Stimulated activated CD8-positive, alpha-beta memory T cell treated with anti-CD3 and anti-CD28 coated beads, Interleukin-4, amount 100 ng/mL, for 4 hours (primary cell): ENCODE data around the gene PBX3.

ENCODE experiments used
- DNase-seq, 2 donors: peaks; one replicate each; pipeline ENCODE4 v3.0.0-alpha.2; 2020; ENCODE audit warnings: low read depth in 2 of 2, low spot score in 1 of 2

The PBX3 gene

DNA sequence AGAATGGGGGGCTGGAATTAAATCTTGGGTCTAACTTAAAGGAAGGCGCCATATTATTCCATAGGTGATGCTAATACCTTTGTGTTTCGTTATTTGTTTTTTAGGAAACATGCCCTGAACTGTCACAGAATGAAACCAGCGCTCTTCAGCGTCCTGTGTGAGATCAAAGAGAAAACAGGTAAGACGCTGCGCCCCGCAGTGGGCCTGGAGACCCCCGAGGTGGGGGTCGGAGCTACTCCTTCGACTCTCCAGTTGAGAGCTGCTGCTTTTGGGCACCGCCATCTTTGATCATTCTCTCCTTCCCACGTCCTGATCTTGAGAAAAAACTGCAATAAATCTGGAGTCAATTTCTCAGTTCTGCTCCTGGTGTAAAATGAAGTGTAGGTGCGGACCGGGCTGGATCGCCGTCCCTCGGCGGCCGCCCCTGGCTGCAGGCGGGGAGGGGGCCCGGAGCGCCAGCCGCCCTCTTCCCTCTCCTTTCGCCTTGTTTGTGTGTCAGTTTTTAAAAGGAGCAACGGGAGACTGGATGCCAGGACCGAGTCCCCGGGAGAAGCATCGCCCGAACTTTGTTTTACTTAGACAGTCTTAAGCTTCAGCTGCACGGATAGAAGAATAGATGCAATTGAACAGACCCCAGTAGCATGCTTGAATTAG is 1.4 kb downstream of the PBX3 start:
- DNase-seq = no peak

DNA sequence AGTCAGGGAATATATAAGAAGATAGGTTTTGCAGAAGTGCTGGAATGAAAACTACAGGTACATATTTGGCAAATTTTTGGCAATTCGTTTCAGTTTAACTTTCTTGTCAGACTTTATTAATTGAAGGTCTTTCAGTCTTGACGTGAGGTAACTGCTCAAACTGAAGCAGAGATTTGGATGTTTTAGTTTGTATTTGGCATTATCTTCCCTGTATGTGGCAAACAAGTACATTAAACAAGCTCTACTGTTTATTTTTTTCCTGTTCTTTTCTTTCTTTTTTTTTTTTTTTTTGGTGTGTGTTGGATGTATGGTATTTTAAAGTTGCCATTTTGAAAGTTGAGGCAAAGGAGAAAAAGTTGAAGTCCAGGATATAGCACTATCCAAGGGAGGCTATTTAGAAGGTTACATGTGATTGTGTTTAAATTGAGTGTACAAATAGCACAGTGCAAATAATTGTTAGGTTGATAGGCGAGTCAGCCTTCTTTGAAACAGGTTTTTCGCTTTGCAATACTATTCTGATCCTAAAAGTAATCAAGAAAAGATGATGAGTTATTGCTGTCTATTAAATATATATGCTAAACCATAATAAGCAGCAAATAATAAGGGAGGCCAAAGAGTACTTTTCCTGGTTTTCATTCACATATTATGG is 2.2 kb downstream of the PBX3 start:
- no peak for DNase-seq

DNA sequence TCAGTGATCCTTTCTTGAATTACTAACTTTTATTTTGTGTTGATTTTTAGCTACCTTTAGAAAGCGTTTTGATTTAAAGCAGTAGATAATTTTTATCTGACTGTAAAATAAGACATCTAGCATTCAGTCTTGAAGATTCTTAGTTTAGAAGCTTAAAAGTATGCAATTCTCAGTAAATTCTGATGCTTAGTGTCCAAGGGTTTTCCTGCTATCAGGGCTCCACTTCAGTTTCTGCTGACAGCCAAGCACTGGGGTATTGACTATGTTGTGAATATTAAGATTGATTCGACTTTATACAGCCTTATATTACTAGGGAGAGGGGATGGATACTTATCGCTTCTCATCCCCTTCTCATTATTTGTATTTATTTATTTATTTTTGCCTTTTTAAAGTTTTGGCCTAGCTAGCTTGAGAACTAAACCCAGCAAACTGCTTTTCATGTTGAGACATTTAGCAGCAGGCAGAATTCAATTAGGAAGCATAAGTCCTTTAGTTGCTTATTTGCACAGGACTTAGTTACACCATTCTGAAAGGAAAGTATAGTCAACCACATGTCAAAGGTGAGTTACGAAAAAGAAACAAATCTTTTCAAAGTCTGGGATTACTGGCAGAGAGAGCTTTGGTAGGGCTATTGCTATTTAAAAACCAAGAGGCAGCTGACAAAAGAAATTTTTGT is 2.9 kb downstream of the PBX3 start:
- DNase-seq = no peak

DNA sequence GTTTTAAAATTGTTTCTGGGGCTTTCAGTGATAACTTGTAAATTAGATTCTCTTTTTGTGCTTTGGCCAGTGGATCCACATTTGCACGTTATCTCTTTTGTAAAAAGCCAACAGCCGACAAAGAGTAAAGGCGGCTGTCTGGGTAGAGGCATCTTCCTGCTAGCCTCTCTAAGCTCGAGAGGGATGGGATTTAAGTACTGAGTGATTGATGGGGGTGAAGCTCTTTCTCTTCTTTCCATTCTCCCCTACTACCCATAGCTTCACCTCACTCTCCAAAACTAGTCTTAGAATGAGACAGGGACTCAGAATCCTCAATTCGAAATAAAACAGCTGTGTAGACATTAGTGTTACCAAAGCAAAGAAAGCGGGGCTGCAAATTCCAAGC is 3.4 kb downstream of the PBX3 start:
- no peak for DNase-seq

DNA sequence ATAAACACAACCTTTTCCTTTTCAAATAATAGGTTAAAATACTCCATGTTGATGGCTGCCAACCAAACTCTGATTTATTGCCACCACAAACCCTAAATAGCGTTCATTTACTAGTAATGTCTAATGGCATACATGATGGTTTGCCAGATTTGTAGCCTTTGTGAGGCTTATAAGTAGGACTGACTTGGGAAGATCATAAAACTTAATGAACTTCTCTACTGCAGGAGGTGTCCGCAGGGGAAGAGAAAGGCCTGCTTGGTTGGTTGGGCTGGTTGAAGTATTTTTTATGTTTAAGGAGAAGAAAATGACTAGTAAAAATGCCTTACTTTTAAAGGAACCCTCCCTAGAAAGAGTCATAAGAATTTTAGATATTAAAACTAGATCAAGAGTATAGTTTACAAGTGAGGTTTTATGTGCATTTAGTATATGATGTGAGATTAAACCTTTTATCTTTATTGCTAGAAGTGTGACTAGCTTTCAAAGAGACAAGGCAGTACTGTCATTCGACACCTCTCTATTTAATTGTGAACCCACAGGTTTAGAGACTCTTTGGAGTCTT is 5.0 kb downstream of the PBX3 start:
- DNase-seq = no peak

DNA sequence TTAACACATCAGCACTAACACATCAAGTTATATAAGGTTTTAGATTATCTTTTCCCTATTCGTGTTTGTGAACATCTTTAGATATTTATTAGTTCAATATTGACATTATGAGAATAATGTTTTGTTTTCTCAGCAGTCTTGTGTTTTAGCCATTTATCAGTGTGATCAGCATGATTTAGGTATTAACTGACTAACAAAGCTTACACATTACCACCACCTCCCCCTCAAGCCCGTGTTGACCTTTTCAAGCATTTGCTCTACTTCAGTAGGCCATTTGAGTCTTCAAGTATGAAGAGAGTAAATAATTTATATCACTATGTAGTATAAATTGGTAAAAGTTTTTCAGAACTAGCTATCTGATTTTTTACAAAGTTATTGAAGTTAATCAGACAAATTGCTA is 6.9 kb downstream of the PBX3 start:
- DNase-seq = no peak

DNA sequence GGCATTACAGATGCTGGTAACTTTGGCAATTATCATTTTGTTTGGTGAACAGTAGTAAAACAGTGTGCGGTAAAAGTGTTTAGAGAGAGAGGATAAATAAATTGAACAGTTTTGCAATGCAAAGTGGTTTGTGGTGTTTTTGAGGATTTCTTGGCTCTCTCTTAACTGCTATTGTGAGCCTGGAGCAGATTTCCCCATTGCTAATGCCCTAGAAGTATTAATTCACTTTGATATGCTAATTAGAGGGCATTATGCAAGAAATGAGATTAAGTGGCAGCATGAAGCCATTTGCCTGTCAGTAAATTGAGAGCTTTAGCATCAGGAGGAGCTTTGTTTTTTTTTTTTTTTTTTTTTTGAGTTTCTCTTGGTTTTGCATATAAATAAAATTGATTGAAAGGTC is 8.2 kb downstream of the PBX3 start:
- DNase-seq = no peak

DNA sequence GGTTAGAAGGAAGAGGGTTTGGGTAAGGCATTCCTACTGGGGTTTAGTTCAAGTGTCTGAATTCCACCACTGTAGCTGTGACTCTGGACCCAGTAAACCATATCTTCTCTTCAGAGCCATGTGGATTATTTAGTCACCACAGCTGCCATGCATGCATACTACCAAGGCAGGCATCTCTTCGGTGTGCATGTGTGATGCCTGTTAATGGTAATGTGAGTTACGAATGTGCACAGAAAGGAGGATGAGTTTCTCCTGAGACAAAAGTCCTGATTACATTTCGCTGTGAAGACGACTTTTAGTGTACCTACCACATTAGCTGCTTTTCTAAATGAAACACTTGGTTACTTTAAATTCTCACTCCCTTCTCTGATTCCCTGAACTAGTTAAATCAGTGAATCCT is 9.3 kb downstream of the PBX3 start:
- no peak for DNase-seq

DNA sequence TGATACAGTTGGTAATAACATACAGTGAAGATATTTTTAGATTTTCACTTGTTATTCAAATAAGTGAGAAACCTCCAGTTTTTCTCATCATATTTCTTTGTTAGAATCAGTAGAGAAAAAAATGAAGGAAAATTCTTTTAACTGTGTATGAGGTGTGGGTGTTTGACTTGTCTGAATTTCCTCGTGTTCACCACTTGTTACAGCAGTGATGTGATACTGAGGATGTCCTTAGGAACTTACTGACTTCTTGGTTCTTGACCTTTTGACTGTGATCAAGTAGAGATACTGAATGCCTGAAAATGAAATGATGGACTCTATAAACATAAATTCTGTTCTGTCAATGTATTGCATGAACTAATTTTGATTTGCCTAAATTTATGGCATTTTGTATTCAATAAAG is 10.7 kb downstream of the PBX3 start:
- no peak for DNase-seq

DNA sequence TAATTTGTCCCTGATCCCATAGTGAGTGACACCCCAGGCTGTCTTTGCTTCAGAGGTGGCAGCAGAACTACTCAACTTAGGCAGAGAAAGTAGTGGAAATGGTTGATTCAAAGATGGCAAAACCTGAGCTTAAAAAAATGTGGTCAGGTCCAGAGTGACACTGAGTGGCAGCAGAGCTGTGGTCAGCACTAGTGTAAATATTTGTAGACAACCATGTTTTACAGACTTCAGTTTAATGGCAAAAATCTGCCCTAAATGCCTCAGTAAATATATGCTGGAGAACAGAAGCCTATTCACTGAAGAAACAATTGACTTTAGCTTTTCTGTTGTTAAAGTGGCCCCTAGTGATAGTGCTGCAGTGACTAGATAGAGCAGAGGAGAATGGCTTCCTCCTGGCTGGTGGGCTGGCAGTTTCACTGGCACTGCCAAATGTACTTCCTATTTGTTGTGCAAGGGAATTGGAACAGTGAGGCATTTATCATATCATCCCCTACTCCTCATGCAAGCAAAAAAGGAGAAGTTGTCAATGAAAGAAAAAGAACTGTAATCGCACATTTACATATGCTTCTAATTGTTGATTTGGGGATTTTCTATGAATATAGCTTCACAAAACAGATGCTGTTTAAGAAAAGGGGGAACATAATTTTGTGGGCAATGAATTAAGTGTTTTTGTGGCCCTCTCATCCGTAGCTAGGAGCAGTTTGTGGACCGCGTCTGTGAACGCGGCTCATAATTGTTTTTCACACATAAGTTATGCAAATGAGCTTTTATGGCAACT is 12.0 kb downstream of the PBX3 start:
- DNase-seq = no peak

DNA sequence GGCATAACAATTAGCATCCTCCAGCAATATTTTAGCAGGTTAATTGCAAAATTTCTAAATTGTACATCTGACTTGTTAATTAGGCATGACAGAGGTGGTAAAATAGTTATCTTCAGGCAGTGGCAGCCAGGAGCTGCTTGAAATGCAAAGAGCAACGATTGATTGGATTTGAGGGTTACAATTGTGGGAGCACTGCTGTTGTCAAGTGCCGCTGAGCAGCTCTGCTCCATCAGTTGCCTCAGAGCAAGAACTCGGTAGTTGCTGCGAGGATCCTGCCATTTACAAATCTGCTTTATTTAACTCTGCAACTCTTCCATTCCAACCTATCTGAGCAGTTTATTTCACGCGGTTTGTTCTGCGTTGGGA is 12.6 kb downstream of the PBX3 start:
- DNase-seq = no peak

DNA sequence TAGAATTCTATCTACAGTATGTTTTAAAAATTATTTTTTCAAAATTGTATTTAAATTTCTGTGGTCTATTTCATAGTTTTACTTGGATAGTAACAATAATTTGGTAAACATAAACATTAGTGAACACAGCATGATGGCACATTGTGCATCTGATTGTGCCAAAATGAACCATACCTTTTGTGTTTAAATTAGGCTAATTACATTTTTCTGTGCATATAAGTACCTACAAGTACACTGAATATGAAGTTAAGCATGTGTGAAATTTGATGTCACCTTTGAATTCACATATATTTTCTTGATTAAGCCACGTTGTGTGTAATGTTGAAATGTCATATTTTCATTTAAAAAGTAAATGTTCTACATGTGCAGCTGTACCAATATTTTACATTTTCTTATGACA is 13.4 kb downstream of the PBX3 start:
- no peak for DNase-seq

DNA sequence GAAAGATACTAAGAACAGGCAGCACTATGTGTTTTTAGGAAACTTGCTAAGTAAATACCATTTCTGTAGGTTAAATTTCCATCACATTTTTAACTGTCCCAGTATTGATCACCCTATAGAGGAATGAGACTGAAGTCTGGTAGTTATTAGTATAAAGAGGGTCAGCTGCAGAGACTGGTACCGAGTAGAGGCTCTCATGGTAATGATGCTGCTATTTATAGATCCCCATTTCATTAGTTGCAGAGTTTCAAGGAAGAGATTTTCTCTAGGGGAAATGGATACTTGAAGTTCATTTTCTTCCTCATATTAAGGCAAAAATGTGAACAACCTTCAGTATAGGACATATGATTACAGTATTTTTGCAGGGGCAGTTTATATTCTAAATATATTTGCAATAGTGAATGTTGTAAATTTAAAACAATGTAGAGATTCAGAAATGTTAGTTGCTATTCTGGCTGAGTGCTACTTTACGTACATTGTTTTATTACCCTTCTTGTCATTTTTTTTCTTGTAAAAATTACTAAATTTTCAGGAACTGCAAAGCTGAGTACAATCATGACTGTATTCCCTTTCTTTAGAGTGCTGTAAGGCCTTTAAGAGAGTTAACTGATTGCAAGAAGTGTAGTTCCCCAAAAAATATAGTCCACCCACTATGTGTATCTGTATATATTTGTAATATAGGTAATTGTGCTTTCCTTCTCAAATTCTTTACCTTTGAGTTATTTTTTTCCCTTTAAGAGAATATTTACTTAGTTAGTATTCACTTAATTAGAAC is 14.7 kb downstream of the PBX3 start:
- no peak for DNase-seq

DNA sequence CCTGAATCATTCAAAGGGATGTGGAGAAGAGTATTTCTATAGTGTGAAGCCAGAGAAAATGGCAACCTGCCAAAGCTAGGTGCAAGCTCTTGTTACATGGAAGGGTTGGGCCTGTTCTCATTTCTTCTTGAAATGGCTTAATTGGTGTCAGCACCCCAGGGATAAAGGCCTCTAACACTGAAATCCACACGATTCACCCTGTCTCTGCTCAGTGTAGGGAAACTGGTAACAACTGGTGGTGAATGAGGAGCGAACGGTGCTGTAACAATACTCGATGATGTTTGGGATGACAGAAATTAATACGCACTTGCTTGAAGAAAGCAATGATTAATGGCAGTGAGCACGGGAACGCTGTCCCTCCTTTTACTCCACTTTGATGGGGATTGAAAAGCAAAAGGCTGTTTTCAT is 16.2 kb downstream of the PBX3 start:
- no peak for DNase-seq

DNA sequence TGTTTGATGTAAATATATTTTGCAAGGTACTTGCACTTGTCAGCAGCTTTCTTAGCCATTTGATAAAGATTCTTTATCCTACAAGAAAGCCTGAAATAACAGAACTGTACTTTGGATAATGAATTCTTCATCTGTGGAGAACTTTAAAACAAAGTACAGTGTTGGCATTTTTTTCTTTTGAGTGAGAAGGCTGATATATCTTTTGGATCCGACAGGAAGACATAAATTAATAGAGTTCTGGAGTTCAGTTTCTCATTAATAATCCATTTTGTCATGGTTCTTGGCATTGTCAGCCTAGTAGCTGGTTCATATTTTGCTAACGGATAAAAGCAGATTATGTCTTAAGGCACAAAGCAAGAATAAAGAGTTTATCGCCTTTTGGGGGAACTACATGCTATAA is 17.0 kb downstream of the PBX3 start:
- no peak for DNase-seq

DNA sequence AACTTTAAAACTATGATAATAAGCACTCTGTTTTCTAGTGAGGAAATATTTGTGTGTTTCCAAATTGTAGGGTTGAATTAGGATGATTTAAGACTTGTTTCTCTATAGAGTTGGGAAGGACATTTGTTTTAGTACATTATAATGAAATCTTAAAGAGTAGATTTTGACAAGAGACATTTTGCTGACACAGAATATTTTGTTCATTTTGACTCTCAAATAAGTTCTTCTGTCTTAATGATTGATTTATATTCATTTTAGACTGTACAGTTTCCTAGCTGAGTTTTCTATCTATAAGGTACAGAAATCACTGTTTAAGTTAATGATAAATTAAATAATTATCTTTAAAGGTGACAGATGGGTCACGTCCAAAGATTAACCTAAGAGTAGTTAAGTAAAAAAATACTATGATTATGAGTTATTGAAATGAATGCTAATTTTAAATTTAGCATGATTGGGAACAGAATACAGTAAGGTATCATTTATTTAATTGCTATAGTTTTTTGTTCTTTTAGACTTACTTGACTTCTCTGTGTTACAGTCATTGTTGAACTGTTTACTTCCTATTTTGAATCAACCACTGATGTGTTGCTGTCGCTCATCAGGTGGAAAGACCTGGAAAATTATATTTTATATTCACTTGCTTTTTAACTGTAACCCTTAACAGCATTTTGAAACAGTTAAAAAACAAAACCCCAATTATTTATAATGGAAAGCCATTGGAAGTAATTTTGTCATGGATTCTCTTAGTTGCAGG is 19.5 kb downstream of the PBX3 start:
- no peak for DNase-seq

DNA sequence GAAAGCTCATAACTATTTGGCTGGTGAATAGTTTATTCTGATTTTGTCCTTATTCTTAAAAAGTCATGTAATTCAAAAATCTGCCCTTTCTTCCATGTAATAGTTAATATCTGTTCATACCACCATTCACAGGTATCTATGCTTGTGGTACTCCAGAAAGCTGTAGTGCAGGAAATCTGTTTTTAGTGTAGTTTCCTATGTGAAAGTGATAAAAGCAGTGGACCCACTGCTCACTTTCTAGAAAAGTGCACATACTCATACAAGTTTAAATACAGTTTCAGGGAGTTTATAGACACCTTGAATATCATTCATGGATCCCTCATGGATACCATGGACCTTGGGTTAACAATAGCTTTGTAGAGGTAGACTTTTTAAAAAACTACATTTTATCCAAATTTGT is 20.2 kb downstream of the PBX3 start:
- DNase-seq = no peak

DNA sequence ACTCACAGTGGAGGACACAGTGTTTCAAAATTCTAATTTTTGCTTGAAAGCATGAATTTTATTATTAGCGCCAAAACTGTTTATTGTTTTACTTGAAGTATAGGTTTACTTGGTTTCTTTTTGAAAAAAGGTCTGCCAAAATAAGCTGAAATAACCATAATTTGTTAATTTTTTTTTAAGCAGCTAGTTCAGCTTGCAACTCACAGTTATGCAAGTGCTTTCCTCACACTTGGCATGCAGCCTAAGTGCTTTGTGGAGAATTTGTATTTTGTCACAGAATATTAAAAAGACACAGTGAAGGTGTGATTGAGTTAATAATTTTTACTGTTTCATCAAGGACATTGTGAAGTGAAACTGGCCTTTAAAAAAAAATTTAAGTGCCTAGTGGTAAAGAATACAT is 21.6 kb downstream of the PBX3 start:
- DNase-seq = no peak

DNA sequence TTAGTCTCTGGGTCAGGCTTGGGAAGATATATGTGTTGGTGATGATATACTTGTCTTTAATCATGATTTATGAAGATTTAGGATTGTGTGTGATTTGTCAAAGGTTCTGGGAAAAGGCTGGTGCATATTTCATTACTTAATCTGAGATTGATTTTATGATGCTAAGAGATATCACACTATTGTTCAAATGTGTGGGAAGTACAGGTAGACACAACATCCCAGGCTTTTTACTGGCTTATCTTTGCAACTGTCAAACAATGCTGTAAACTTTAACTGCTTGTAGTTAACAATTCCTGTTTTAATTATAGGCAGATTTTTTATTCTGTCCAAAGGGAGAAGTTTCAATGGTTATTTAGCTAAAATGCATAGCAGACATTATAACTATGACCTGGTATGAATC is 23.9 kb downstream of the PBX3 start:
- DNase-seq = no peak

DNA sequence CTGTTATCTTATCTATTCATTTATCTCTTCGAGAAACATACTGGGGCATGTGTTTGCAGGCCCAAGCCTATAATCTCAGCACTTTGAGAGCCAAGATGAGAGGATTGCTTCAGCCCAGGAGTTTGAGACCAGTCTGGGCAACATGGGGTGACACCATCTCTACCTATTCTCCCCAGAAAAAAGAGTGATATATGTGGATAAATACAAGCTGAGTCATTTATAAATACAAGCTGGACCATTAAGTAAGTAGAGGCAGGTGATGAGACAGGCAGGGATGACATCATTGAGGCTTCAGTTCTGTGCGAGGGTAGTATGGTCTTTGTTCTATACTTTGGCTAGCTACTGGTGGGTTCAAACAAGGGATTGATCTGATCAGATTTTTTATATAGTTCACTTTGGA is 25.6 kb downstream of the PBX3 start:
- no peak for DNase-seq
